Dermis microvascular lymphatic vessel endothelial cell (primary cell): ENCODE measurements around the gene SLC27A4. TPM values are rescaled to one million over a fixed set of nuclear protein-coding genes. Genes with fewer than 3 reads are reported as not detected.
"Not testable (repeated sequence)": the region's sequence is repeated elsewhere in the genome, so short reads cannot be mapped to it uniquely, and the experiment has no call there.

Experiments
- DNase-seq, 2 donors: peaks; one replicate each; pipeline versions ENCODE4 v3.0.0 to v3.0.0-alpha.2; 2010; ENCODE audit warnings: low read depth in 2 of 2
- total RNA-seq: library from RNA; depleted of rRNA; stranded (reverse); fragments of >200 nt; gene quantifications from 2 replicates; pipeline ENCODE4 v1.2.1, GENCODE V29; 2014

The SLC27A4 gene
- total RNA-seq, 1 donor from 2014 or later = 19.9 TPM

DNA sequence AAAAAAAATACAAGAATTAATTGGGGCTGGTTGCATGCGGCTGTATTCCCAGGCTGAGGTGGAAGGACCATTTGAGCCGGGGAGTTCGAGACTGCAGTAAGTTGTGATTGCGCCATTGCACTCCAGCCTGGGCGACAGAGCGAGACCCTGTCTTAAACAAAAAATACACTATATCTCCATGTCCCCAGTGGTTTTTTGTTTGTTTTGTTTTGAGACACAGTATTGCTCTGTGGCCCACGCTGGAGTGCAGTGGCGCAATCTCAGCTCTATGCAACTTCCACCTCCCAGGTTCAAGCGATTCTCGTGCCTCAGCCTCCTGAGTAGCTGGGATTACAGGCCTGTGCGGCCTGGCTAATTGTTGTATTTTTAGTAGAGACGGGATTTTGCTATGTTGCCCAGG lies 16.5 kb upstream of the SLC27A4 start:
- DNase-seq = no peak

DNA sequence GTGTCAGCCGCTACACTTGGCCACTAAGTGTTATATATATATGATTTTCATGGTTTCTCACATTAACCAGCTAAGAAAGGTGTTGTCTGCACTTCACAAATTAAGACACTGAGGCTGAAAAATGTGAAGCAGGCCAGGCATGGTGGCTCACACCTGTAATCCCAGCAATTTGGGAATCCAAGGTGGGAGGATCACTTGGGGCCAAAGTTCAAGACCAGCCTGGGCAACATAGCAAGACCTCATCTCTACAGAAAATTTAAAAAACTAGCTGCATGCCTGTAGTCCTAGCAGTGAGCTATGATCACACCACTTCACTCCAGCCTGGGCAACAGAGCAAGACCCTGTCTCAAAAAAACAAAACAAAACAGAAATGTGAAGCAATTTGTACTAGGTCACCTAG lies 15.9 kb upstream of the SLC27A4 start:
- no peak for DNase-seq

- no peak for DNase-seq
These were observed 14.7 kb upstream of the SLC27A4 start for GRCh38 chr9:128325629-128326028.

- DNase-seq = no peak
These were observed 6.9 kb upstream of the SLC27A4 start for GRCh38 chr9:128333451-128333869.

DNA sequence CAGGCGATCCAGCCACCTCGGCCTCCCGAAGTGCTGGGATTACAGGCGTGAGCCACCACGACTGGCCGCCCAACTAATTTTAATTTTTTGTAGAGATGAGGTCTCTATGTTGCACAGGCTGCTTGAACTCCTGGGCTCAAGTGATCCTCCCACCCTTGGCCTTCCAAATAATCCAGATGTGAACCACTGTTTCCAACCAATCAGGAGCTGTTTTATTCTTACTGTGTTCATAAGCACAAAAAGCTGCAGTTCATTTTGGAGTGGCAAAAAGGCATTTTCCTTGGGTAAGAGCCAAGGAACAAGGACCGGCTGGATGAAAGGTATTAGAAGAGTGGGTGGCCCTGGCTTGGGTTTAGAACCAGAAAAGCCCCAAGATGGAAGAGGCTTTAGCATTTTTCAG lies 5.2 kb upstream of the SLC27A4 start:
- no peak for DNase-seq

GRCh38 chr9:128335914-128336313 lies 4.4 kb upstream of the SLC27A4 start:
- no peak for DNase-seq

DNA sequence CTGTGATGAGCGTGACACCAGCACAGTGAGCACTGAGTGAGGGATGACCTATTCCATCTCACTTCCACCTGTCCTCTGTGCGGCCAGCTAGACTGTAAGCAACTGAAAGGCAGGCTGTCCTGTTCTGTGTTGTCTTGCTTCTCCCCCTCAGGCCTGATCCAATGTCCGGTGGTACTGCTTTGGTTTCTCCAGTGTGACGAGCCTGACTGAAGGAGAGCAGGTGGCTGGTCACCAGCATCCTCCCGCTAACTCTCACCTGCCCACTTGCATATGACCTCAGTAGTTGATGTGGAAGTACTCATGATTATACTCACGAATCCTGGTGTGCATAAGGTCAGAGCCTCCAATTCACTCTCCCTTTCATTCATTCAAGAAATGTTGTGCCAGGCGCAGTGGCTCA lies 2.4 kb upstream of the SLC27A4 start:
- no peak for DNase-seq

- DNase-seq = not testable (repeated sequence)
These were observed 1.3 kb upstream of the SLC27A4 start for GRCh38 chr9:128338852-128339614.

DNA sequence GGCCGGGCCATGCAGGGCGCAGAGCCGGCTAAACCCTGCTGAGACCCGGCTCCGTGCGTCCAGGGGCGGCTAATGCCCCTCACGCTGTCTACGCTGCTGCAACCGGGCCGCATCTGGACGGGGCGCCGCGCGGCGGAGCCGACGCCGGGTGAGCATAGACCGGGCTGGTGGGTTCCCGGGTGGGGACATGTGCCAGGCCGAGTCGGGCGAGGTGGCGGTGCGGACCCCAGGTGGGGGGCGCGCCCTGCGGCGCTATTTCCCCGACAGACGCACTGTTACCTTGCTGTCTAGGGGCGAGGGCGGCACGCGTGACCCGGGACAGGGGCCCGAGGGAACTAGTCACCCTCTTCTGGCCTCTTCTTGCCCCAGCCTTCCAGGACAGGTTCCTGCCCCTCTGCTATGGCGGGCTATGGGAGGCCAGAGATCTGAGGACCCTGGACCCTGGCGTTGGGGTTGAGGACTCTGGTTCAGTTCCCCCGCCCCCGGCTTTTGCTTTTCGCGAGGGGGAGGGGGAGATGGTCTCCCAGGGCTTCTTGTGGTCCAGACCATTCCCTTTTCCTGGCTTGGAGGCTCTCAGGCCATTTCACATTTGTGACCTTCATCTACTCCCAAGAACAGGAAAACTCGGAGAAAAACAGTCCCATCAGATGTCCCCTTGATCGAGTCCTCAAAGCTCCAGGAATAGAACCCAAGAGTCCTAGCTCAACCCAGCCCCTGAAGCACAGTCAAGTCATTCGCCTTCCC lies 536 bp downstream of the SLC27A4 start:
- DNase-seq = no peak

DNA sequence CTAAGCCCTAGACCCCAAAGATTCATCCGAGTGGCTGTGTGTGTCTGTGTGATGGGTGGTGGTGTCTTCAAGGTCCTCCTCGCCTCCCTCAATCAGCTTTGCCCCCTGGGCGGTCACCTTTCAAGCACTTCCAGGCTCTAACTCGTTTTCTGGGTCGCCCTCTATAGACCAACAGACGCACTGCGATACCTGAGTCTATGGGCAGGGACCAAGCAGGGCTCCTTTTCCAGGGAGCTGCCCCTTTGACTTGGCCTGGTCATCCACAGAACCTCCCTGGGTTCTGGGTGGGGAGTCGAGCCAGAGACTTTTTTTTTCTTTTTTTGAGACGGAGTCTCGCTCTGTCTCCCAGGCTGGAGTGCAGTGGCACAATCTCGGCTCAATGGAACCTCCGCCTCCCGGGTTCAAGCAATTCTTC lies 1.1 kb downstream of the SLC27A4 start:
- DNase-seq = peak; percentile 45 to 80

DNA sequence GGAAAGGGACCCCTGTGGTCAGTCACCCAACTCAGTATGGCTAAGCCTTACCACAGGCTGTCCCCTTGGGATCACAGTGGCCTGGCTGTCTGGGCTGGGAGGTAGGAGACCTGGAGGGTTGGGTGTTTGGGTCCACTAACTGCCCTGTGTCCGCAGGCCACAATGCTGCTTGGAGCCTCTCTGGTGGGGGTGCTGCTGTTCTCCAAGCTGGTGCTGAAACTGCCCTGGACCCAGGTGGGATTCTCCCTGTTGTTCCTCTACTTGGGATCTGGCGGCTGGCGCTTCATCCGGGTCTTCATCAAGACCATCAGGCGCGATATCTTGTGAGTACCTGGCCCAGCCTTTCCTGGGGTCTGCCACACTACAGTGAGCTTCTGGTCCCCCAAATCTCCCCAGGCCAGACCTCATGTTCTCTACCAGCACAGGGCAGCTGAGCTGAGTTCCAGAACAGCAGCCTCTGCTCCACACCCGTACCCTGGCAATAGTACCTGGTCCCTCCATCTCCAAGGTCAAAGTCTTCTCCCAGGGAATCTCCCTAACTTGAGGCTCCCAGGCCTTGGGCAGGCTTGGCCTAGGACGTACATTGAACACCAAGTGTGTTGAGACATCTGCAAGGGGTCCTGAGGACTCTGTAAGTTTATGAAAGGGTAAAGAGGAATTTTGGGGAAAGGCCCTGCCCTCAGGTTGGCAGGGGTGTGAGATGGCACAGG lies 2.8 kb downstream of the SLC27A4 start:
- no peak for DNase-seq

DNA sequence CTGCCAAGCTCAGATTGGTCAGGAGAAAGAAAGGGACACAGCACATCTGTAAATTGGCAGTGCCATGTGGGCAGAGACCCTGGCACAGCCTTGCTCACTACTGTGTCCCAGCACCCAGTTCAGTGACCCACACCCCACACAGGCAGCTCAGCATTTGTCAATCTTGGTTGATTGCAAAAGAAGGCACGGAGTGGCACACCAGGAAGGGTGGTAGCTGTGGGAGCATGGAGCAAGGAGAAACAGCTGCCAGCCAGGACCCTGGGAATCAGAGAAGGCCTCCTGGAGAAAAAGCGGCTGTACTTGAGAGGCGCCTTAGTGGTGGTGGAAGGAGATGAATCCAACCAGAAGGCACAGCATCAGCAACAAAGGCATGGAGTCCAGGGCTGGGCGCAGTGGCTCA lies 3.5 kb downstream of the SLC27A4 start:
- no peak for DNase-seq

GRCh38 chr9:128344931-128345605 lies 4.7 kb downstream of the SLC27A4 start:
- no peak for DNase-seq

GRCh38 chr9:128349125-128349524 lies 8.8 kb downstream of the SLC27A4 start:
- no peak for DNase-seq

GRCh38 chr9:128349772-128350171 lies 9.4 kb downstream of the SLC27A4 start:
- no peak for DNase-seq

DNA sequence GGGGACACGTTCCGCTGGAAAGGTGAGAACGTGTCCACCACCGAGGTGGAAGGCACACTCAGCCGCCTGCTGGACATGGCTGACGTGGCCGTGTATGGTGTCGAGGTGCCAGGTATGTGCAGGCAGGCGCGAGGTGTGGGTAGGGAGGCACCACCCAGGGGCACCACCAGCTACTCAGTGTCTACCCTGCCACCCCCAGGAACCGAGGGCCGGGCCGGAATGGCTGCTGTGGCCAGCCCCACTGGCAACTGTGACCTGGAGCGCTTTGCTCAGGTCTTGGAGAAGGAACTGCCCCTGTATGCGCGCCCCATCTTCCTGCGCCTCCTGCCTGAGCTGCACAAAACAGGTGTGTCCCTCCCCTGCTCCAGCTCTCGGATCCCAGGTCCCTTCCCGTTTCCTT lies 15.1 kb downstream of the SLC27A4 start:
- DNase-seq = no peak

- no peak for DNase-seq
These were observed 17.8 kb downstream of the SLC27A4 start for GRCh38 chr9:128358090-128358489.

GRCh38 chr9:128358861-128359260 lies 18.5 kb downstream of the SLC27A4 start:
- no peak for DNase-seq

DNA sequence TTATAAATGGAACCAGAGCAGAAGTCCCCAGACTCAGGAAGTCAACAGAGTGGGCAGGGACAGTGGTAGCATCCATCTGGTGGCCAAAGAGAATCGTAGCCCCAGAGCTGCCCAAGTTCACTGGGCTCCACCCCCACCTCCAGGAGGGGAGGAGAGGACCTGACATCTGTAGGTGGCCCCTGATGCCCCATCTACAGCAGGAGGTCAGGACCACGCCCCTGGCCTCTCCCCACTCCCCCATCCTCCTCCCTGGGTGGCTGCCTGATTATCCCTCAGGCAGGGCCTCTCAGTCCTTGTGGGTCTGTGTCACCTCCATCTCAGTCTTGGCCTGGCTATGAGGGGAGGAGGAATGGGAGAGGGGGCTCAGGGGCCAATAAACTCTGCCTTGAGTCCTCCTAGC lies 20.5 kb downstream of the SLC27A4 start:
- DNase-seq = no peak

DNA sequence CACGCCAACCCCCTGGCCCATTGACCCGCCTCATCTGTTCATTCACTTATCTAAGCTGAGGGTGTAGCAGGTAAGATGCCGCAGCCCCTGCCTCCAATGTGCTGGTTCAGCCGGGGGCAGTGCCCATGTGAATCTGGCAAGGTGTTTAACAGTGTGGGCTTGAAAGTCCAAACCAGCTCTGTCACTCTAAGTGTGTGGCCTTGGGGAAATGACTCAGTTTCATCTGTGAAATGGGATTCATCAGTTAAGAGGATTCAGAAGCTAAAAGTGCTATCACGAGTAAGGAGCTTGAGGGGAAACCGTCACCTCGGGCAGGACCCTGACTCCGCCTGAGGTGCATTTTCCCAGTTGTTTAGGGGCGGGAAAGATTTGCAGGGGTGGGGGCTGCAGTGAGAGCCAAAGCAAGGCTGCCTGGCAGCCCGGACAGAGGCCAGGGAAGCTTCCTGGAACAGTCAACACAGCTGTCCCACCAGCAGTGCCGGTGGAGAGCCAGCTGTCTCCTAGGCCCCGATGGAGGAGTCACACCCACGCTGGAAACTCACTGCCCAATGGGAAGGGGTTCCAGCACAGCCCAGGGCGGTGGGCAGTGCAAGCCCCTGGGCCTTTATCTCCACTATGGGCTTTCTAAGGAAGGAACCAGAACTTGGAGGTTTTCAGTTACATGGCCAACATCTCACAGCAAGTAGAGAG lies 21.1 kb downstream of the SLC27A4 start:
- no peak for DNase-seq

GRCh38 chr9:128361986-128362646 lies 21.8 kb downstream of the SLC27A4 start:
- peak; percentile 69 to 84 for DNase-seq
